Motor neuron (in vitro differentiated cells): ENCODE measurements around the gene HCST. TPM values are rescaled to one million over a fixed set of nuclear protein-coding genes. Genes with fewer than 3 reads are reported as not detected.

ENCODE experiments used
- ATAC-seq, 8 experiments: fragments of 200-7000 bp; cut with Tn5 transposase; replicated peaks in 6 of 8; 2 replicates each; pipeline ENCODE4 v1.8.0; 2021; ENCODE audit warnings: mild to moderate bottlenecking in 8 of 8, moderate library complexity in 8 of 8
- H3K27ac ChIP-seq, 2 donors: fragments of 250-450 bp; sonication (Bioruptor Pico); 2 replicates each; pipeline ENCODE4 v1.9.0; 2021; ENCODE audit warnings: antibody characterized with exemption in 2 of 2, mild to moderate bottlenecking in 2 of 2, moderate library complexity in 1 of 2
- H3K4me1 ChIP-seq, 2 donors: fragments of 250-450 bp; sonication (Bioruptor Pico); replicated peaks in 1 of 2; 2 replicates each; pipeline ENCODE4 v1.6.1; 2021; ENCODE audit warnings: antibody characterized with exemption in 2 of 2, mild to moderate bottlenecking in 2 of 2, moderate library complexity in 1 of 2
- H3K4me3 ChIP-seq, 5 donors: fragments of 250-450 bp; sonication (Bioruptor Pico); 2 replicates each; pipeline ENCODE4 v1.9.0; 2021; ENCODE audit warnings: antibody characterized with exemption in 5 of 5, mild to moderate bottlenecking in 5 of 5, moderate library complexity in 4 of 5
- WGBS, 10 experiments: fragments of 450-650 bp; shearing (Covaris generic); methylation state at CpG; one replicate each; pipeline ENCODE4 v1.0.0; 2022; 5-methylcytosine and 5-hydroxymethylcytosine counted together
- in situ Hi-C, 9 experiments: fragments of 400-800 bp; cut with MboI; loops; one replicate each; pipeline ENCODE4 v1.15.0; 2021; ENCODE audit warnings: low sequenced_read_pairs in 9 of 9, low pct_unique_long_range_greater_than_20kb in 2 of 9; ENCODE audit not compliant: unreplicated experiment in 9 of 9
- total RNA-seq, 8 experiments: library from RNA; unstranded; fragments of 300-600 nt; gene quantifications; 2 replicates each; pipeline versions ENCODE4 v1.2.3 to v1.2.4, GENCODE V29; 2022

HCST gene
- total RNA-seq, 8 experiments from 2014 or later: 0.33 to 3.8 (median 0.62) TPM; not detected in 3

- Histone ChIP-seq H3K4me3 (no peak overlapping the region), H3K27ac (no peak overlapping the region), H3K4me1 (no peaks in the 10 kb centered on the region)
- 17 to 100% (median 38%) methylated on average over 1 to 2 of the region's 2 CpGs; no CpG with 5 or more reads in 7 of the 10 experiments for WGBS, 10 experiments
- in situ Hi-C loops: no loop called here
- no peak for ATAC-seq
These were observed 46.8 kb downstream of the HCST start for GRCh38 chr19:35949131-35949530.

Other genes starting within 250 kb of the HCST start
- gene UPK1A, start 236.0 kb upstream of the HCST start, total RNA-seq: under 1 TPM in 1 of 8 experiments, not detected in 7; 0.38 TPM
- 10 to 100 TPM in 1 of 8 experiments, 1 to 10 TPM in 4, under 1 TPM in 3; 0.43 to 34.3 (median 2.2) TPM for gene ZBTB32, start 198.0 kb upstream of the HCST start, total RNA-seq
- gene KMT2B, start 184.5 kb upstream of the HCST start, total RNA-seq: 10 to 100 TPM in 4 of 8 experiments, 1 to 10 TPM in 4; 6.1 to 28.4 (median 11.0) TPM
- 1 to 10 TPM; 1.8 to 6.4 (median 4.3) TPM for gene IGFLR1, start 160.1 kb upstream of the HCST start, total RNA-seq
- gene U2AF1L4, start 157.1 kb upstream of the HCST start, total RNA-seq: 10 to 100 TPM; 14.0 to 33.1 (median 18.9) TPM
- gene PSENEN, start 156.9 kb upstream of the HCST start, total RNA-seq: 100 to 1,000 TPM in 2 of 8 experiments, 10 to 100 TPM in 6; 56.4 to 142 (median 84.7) TPM
- 10 to 100 TPM; 12.6 to 32.0 (median 19.9) TPM for gene LIN37, start 154.0 kb upstream of the HCST start, total RNA-seq
- gene HSPB6, start 145.5 kb upstream of the HCST start, total RNA-seq: 1 to 10 TPM in 2 of 8 experiments, under 1 TPM in 6; 0.14 to 1.8 (median 0.68) TPM
- 10 to 100 TPM in 5 of 8 experiments, 1 to 10 TPM in 3; 3.1 to 19.9 (median 12.7) TPM for gene PROSER3, start 144.4 kb upstream of the HCST start, total RNA-seq
- 10 to 100 TPM in 5 of 8 experiments, 1 to 10 TPM in 2, under 1 TPM in 1; 0.51 to 33.1 (median 16.1) TPM for gene ARHGAP33, start 127.0 kb upstream of the HCST start, total RNA-seq
- under 1 TPM in 1 of 8 experiments, not detected in 7; 0.52 TPM for gene PRODH2, start 89.7 kb upstream of the HCST start, total RNA-seq
- under 1 TPM in 6 of 8 experiments, not detected in 2; 0.05 to 0.85 (median 0.37) TPM for gene NPHS1, start 50.0 kb upstream of the HCST start, total RNA-seq
- 1 to 10 TPM in 5 of 8 experiments, under 1 TPM in 3; 0.10 to 6.2 (median 1.3) TPM for gene KIRREL2, start 45.6 kb upstream of the HCST start, total RNA-seq
- gene APLP1, start 34.0 kb upstream of the HCST start, total RNA-seq: 100 to 1,000 TPM in 5 of 8 experiments, 10 to 100 TPM in 1, 1 to 10 TPM in 2; 4.6 to 397 (median 337) TPM
- 10 to 100 TPM in 1 of 8 experiments, 1 to 10 TPM in 7; 1.6 to 10.1 (median 3.7) TPM for gene NFKBID, start 2.0 kb upstream of the HCST start, total RNA-seq
- under 1 TPM in 1 of 8 experiments, not detected in 7; 0.76 TPM for gene TYROBP, start 5.8 kb downstream of the HCST start, total RNA-seq
- 10 to 100 TPM in 1 of 8 experiments, 1 to 10 TPM in 6, under 1 TPM in 1; 0.56 to 11.7 (median 6.5) TPM for gene LRFN3, start 33.8 kb downstream of the HCST start, total RNA-seq
- gene SDHAF1, start 92.7 kb downstream of the HCST start, total RNA-seq: 10 to 100 TPM; 10.6 to 23.5 (median 18.1) TPM
- gene SYNE4, start 106.3 kb downstream of the HCST start, total RNA-seq: 1 to 10 TPM in 2 of 8 experiments, under 1 TPM in 6; 0.33 to 2.2 (median 0.56) TPM
- 10 to 100 TPM; 12.0 to 42.9 (median 19.7) TPM for gene ALKBH6, start 111.7 kb downstream of the HCST start, total RNA-seq
- 10 to 100 TPM in 6 of 8 experiments, 1 to 10 TPM in 2; 2.7 to 33.8 (median 13.1) TPM for gene CLIP3, start 130.3 kb downstream of the HCST start, total RNA-seq
- 10 to 100 TPM in 2 of 8 experiments, 1 to 10 TPM in 6; 3.7 to 13.0 (median 6.5) TPM for gene THAP8, start 151.8 kb downstream of the HCST start, total RNA-seq
- gene WDR62, start 152.4 kb downstream of the HCST start, total RNA-seq: 10 to 100 TPM in 1 of 8 experiments, 1 to 10 TPM in 4, under 1 TPM in 3; 0.49 to 12.6 (median 1.3) TPM
- gene OVOL3, start 208.6 kb downstream of the HCST start, total RNA-seq: under 1 TPM in 1 of 8 experiments, not detected in 7; 0.54 TPM
- 100 to 1,000 TPM in 6 of 8 experiments, 10 to 100 TPM in 2; 87.3 to 171 (median 111) TPM for gene POLR2I, start 212.3 kb downstream of the HCST start, total RNA-seq
- 100 to 1,000 TPM; 134 to 390 (median 281) TPM for gene TBCB, start 212.9 kb downstream of the HCST start, total RNA-seq
- gene CAPNS1, start 237.5 kb downstream of the HCST start, total RNA-seq: 100 to 1,000 TPM; 146 to 839 (median 321) TPM
- gene COX7A1, start 249.9 kb downstream of the HCST start, total RNA-seq: 10 to 100 TPM in 1 of 8 experiments, 1 to 10 TPM in 3, under 1 TPM in 3, not detected in 1; 0.54 to 66.9 (median 1.3) TPM